WI38 (cell line): Measurements from ENCODE around the gene SMG9.

Experiments used
- H3K4me3 ChIP-seq: 2 replicates; pipeline ENCODE4 v1.5.1; 2011; ENCODE audit warnings: low read depth, mild to moderate bottlenecking, control low read depth, low read length
- CTCF ChIP-seq: IDR thresholded peaks from 2 replicates; pipeline ENCODE4 v1.5.1; 2012; ENCODE audit warnings: low read depth, mild to moderate bottlenecking, control low read depth, low read length

The SMG9 gene

GRCh38 chr19:43681821-43682220 lies 72.9 kb downstream of the SMG9 start:
- no peak for TF ChIP-seq CTCF
- H3K4me3 ChIP-seq: no peak overlapping the region

- TF ChIP-seq CTCF: no peak
- H3K4me3 ChIP-seq: no peak overlapping the region
These were observed 76.1 kb downstream of the SMG9 start for GRCh38 chr19:43678512-43679261.
